Left lung (tissue), 10 donors: ENCODE measurements around the gene RHOBTB1. TPM values are rescaled to one million over a fixed set of nuclear protein-coding genes. Genes with fewer than 3 reads are reported as not detected.

ENCODE experiments used
- ATAC-seq: fragments of 200-7000 bp; cut with Tn5 transposase; one replicate; pipeline ENCODE4 v1.9.1; 2020; ENCODE audit warnings: moderate library complexity
- DNase-seq, 4 donors: peaks; one replicate each; pipeline ENCODE4 v3.0.0-alpha.2; 2013 to 2020
- H3K27ac ChIP-seq, 2 donors: fragments of 200-600 bp; sonication (generic) in 1 of 2; one replicate each; pipeline versions ENCODE4 v1.5.0 to v1.8.0; 2020 to 2021
- H3K27me3 ChIP-seq, 2 donors: fragments of 200-600 bp; sonication (generic) in 1 of 2; one replicate each; pipeline versions ENCODE4 v1.5.0 to v1.8.0; 2020 to 2021
- H3K36me3 ChIP-seq, 2 donors: fragments of 200-600 bp; sonication (generic) in 1 of 2; one replicate each; pipeline versions ENCODE4 v1.5.0 to v1.8.0; 2020 to 2021
- H3K4me1 ChIP-seq, 2 donors: fragments of 200-600 bp; one replicate each; pipeline ENCODE4 v1.8.0; 2021
- H3K4me3 ChIP-seq, 2 donors: fragments of 200-600 bp; sonication (generic) in 1 of 2; one replicate each; pipeline versions ENCODE4 v1.5.0 to v1.8.0; 2020 to 2021; ENCODE audit warnings: mild to moderate bottlenecking in 1 of 2
- H3K9me3 ChIP-seq, 2 donors: fragments of 200-600 bp; sonication (generic) in 1 of 2; one replicate each; pipeline versions ENCODE4 v1.5.0 to v1.8.0; 2020 to 2021
- intact Hi-C, 2 donors: fragments of 100-400 bp; cut with DNase I; formaldehyde crosslinking; loops; one replicate each; pipeline versions ENCODE4 v1.11.2 to v1.14.2; 2022
- polyA plus RNA-seq, 6 donors: library from polyadenylated mRNA; unstranded; fragments of 120-200 nt; gene quantifications; one replicate each; pipeline ENCODE4 v1.2.1, GENCODE V29; 2013; ENCODE audit not compliant: insufficient read length in 6 of 6
- total RNA-seq, 2 donors: library from RNA; stranded (reverse); fragmentation: NEBNext Ultra II Directional; extraction: Animal tissue kit (Norgen Biotek cat#: 25700); gene quantifications; one replicate each; pipeline ENCODE4 v1.2.1, GENCODE V29; 2021
- TF ChIP-seq, protein P1 (sequence below), 2 donors: fragments of 200-600 bp; sonication (generic) in 1 of 2; IDR thresholded peaks; one replicate each; pipeline versions ENCODE4 v1.5.0 to v1.8.0; 2021; ENCODE audit warnings: antibody characterized with exemption in 2 of 2
- donor health status: DM: no; HTN: yes; CAD: no.
- donor health status: DM: no; HTN: no; CAD: no.

The RHOBTB1 gene
- total and polyA plus RNA-seq, 8 donors, result 13.1 to 55.9 (median 52.5) TPM

DNA sequence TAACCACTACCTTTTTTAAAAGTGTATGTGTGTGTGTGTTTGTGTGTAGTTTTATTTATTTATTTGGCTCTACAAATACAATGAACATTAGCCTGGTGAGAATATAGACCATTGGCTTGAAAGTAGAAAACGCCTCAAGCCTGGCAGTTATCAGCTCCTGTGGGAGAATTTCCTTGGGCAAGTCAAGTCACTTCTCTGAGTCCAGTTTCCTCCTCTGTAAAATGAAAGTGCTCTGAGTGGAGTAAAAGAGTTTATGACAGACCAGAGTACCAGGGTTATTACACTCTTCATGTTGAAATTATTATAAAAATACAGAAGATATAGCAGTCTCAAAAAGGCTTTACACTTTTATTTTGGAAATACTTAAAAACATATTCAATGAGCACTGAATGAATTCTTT lies 10.1 kb upstream of the RHOBTB1 start:
- H3K4me1 ChIP-seq, result no peaks in the 10 kb centered on the region
- intact Hi-C loops, result no loop called here
- no peak overlapping the region for H3K27ac ChIP-seq

DNA sequence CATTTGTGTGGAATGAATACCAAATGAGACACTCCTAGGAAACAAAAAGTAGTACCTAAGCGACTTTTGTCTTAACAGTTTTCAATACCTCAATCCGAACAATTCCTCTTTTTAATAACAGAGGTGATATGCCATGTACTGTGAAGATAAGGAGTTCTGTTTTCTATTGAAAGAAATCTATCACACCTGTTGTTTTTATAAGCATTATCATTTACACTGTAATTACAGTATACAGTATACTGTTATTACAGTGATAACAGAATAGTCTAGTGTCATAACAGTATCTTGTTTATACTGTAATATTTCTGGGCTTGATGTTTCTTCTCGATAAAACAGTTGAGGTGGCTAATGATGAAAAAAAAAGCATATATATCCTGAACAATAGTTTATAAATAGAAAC lies 9.4 kb upstream of the RHOBTB1 start:
- no peak for DNase-seq
- no peak overlapping the region for H3K4me3 ChIP-seq
- no peaks in the 10 kb centered on the region for H3K27me3 ChIP-seq
- ATAC-seq, result no peak
- no peak overlapping the region for H3K27ac ChIP-seq
- no peaks in the 10 kb centered on the region for H3K9me3 ChIP-seq
- TF ChIP-seq, protein P1, sequence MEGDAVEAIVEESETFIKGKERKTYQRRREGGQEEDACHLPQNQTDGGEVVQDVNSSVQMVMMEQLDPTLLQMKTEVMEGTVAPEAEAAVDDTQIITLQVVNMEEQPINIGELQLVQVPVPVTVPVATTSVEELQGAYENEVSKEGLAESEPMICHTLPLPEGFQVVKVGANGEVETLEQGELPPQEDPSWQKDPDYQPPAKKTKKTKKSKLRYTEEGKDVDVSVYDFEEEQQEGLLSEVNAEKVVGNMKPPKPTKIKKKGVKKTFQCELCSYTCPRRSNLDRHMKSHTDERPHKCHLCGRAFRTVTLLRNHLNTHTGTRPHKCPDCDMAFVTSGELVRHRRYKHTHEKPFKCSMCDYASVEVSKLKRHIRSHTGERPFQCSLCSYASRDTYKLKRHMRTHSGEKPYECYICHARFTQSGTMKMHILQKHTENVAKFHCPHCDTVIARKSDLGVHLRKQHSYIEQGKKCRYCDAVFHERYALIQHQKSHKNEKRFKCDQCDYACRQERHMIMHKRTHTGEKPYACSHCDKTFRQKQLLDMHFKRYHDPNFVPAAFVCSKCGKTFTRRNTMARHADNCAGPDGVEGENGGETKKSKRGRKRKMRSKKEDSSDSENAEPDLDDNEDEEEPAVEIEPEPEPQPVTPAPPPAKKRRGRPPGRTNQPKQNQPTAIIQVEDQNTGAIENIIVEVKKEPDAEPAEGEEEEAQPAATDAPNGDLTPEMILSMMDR (IDR thresholded peaks at IDR 0.05), result no peak
- no peaks in the 10 kb centered on the region for H3K4me1 ChIP-seq
- intact Hi-C loops, result no loop called here
- H3K36me3 ChIP-seq, result no peaks in the 10 kb centered on the region

More for the DNA sequence above, 10.1 kb upstream of the RHOBTB1 start:
- H3K9me3 ChIP-seq, result no peaks in the 10 kb centered on the region
- no peaks in the 10 kb centered on the region for H3K27me3 ChIP-seq
- no peak overlapping the region for H3K4me3 ChIP-seq
- no peak for DNase-seq
- no peaks in the 10 kb centered on the region for H3K36me3 ChIP-seq
- no peak for ATAC-seq
- TF ChIP-seq, protein P1 (IDR thresholded peaks at IDR 0.05), result no peak

- no peaks in the 10 kb centered on the region for H3K36me3 ChIP-seq
- no peaks in the 10 kb centered on the region for H3K4me1 ChIP-seq
- H3K27ac ChIP-seq, result no peak overlapping the region
- ATAC-seq, result no peak
- no peaks in the 10 kb centered on the region for H3K9me3 ChIP-seq
- DNase-seq, result no peak
- TF ChIP-seq, protein P1 (IDR thresholded peaks at IDR 0.05), result no peak
- intact Hi-C loops, result no loop called here
- no peak overlapping the region for H3K4me3 ChIP-seq
- H3K27me3 ChIP-seq, result no peaks in the 10 kb centered on the region
These were observed 8.8 kb upstream of the RHOBTB1 start for GRCh38 chr10:60952846-60953220.

- TF ChIP-seq, protein P1 (IDR thresholded peaks at IDR 0.05), result no peak
- no peak for ATAC-seq
These were observed 8.3 kb upstream of the RHOBTB1 start for GRCh38 chr10:60952067-60952845.

DNA sequence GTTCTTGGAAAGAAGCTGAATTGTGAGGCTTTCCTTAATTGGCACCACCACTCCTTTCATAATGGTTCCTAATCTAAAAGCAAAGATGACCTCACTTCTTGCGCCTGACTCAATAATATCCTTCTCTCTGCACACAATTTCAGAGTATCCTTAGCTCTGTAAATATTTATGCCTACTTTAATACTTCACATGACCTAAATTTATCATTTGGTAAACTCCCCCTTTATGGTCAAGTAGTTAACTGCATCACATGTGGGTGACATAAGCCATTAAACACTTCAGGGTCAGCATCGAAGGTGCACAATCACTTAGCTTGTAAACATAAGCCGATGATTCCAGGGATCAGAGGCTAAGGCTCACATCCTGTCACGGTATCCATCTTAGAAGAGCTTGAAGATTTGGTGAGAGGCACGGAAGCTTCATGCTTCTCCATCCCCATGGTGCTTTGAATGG lies 7.3 kb upstream of the RHOBTB1 start:
- Histone ChIP-seq H3K36me3 (no peaks in the 10 kb centered on the region), H3K9me3 (no peaks in the 10 kb centered on the region), H3K27ac (no peak overlapping the region), H3K4me3 (no peak overlapping the region), H3K4me1 (no peaks in the 10 kb centered on the region), H3K27me3 (no peaks in the 10 kb centered on the region)
- TF ChIP-seq, protein P1 (IDR thresholded peaks at IDR 0.05), result no peak
- ATAC-seq (no peak), DNase-seq (no peak)
- intact Hi-C loops, result no loop called here

More at GRCh38 chr10:60952067-60952845, 8.3 kb upstream of the RHOBTB1 start:
- no peaks in the 10 kb centered on the region for H3K27me3 ChIP-seq
- no peaks in the 10 kb centered on the region for H3K36me3 ChIP-seq
- intact Hi-C loops, result no loop called here
- DNase-seq, result no peak
- H3K9me3 ChIP-seq, result no peaks in the 10 kb centered on the region
- no peaks in the 10 kb centered on the region for H3K4me1 ChIP-seq
- H3K4me3 ChIP-seq, result no peak overlapping the region
- no peak overlapping the region for H3K27ac ChIP-seq
